BE2C (cell line): ENCODE data around the gene CCDC146.

Experiments
- DNase-seq: peaks from one replicate; pipeline ENCODE4 v3.0.0-alpha.2; 2020
- H3K27me3 ChIP-seq: fragments of 250-450 bp; sonication (Bioruptor Pico); 2 replicates; pipeline ENCODE4 v1.5.1; 2020; ENCODE audit warnings: mild to moderate bottlenecking
- H3K36me3 ChIP-seq: fragments of 250-450 bp; sonication (Bioruptor Pico); 2 replicates; pipeline ENCODE4 v1.5.1; 2020; ENCODE audit warnings: mild to moderate bottlenecking
- H3K4me1 ChIP-seq: fragments of 250-450 bp; sonication (Bioruptor Pico); 2 replicates; pipeline ENCODE4 v1.5.1; 2020
- H3K4me3 ChIP-seq: 2 replicates; pipeline ENCODE4 v1.5.1; 2011; ENCODE audit warnings: low read depth, low read length
- H3K9me3 ChIP-seq: fragments of 250-450 bp; sonication (Bioruptor Pico); 2 replicates; pipeline ENCODE4 v1.5.1; 2020
- CTCF ChIP-seq: IDR thresholded peaks from 2 replicates; pipeline ENCODE4 v1.5.1; 2012; ENCODE audit warnings: mild to moderate bottlenecking, low read depth, low read length

CCDC146 gene

GRCh38 chr7:77293046-77293445 is 170.6 kb downstream of the CCDC146 start:
- Histone ChIP-seq H3K36me3 (no peaks in the 10 kb centered on the region), H3K9me3 (no peaks in the 10 kb centered on the region), H3K27me3 (no peaks in the 10 kb centered on the region), H3K4me1 (no peaks in the 10 kb centered on the region), H3K4me3 (no peak overlapping the region)
- TF ChIP-seq CTCF = peak; percentile 27
- no peak for DNase-seq

GRCh38 chr7:77295549-77295948 is 173.1 kb downstream of the CCDC146 start:
- Histone ChIP-seq H3K9me3 (no peaks in the 10 kb centered on the region), H3K4me1 (no peaks in the 10 kb centered on the region), H3K36me3 (no peaks in the 10 kb centered on the region), H3K4me3 (no peak overlapping the region), H3K27me3 (no peaks in the 10 kb centered on the region)
- DNase-seq = no peak
- no peak for TF ChIP-seq CTCF

GRCh38 chr7:77306231-77307067 is 184.0 kb downstream of the CCDC146 start:
- no peaks in the 10 kb centered on the region; the same call in 1 of the 2 replicates for H3K9me3 ChIP-seq
- TF ChIP-seq CTCF = no peak
- H3K27me3 ChIP-seq = no peaks in the 10 kb centered on the region
- no peaks in the 10 kb centered on the region for H3K36me3 ChIP-seq
- no peak overlapping the region for H3K4me3 ChIP-seq
- DNase-seq = no peak
- H3K4me1 ChIP-seq = no peaks in the 10 kb centered on the region

GRCh38 chr7:77308792-77309191 is 186.4 kb downstream of the CCDC146 start:
- H3K9me3 ChIP-seq = no peaks in the 10 kb centered on the region; the same call in 1 of the 2 replicates
- no peak for TF ChIP-seq CTCF
- H3K36me3 ChIP-seq = no peaks in the 10 kb centered on the region
- peak; percentile 22 for DNase-seq
- no peak overlapping the region for H3K4me3 ChIP-seq
- H3K27me3 ChIP-seq = no peaks in the 10 kb centered on the region
- no peaks in the 10 kb centered on the region for H3K4me1 ChIP-seq

- H3K4me1 ChIP-seq = no peaks in the 10 kb centered on the region
- H3K36me3 ChIP-seq = no peaks in the 10 kb centered on the region
- TF ChIP-seq CTCF = no peak
- H3K4me3 ChIP-seq = no peak overlapping the region
- no peaks in the 10 kb centered on the region for H3K9me3 ChIP-seq
- no peak for DNase-seq
- H3K27me3 ChIP-seq = no peaks in the 10 kb centered on the region
These were observed 187.4 kb downstream of the CCDC146 start for GRCh38 chr7:77309714-77310220.

GRCh38 chr7:77310982-77311381 is 188.6 kb downstream of the CCDC146 start:
- Histone ChIP-seq H3K4me1 (no peaks in the 10 kb centered on the region), H3K4me3 (no peak overlapping the region), H3K9me3 (no peaks in the 10 kb centered on the region), H3K36me3 (no peaks in the 10 kb centered on the region), H3K27me3 (no peaks in the 10 kb centered on the region)
- TF ChIP-seq CTCF = no peak
- DNase-seq = no peak
